Measurements from ENCODE around the gene SH3RF3.
A peak's percentile ranks its signal among the peaks of the same experiment; 100 is the strongest.
"Not testable (repeated sequence)": the region's sequence is repeated elsewhere in the genome, so short reads cannot be mapped to it uniquely, and the experiment has no call there.

The SH3RF3 gene

DNA sequence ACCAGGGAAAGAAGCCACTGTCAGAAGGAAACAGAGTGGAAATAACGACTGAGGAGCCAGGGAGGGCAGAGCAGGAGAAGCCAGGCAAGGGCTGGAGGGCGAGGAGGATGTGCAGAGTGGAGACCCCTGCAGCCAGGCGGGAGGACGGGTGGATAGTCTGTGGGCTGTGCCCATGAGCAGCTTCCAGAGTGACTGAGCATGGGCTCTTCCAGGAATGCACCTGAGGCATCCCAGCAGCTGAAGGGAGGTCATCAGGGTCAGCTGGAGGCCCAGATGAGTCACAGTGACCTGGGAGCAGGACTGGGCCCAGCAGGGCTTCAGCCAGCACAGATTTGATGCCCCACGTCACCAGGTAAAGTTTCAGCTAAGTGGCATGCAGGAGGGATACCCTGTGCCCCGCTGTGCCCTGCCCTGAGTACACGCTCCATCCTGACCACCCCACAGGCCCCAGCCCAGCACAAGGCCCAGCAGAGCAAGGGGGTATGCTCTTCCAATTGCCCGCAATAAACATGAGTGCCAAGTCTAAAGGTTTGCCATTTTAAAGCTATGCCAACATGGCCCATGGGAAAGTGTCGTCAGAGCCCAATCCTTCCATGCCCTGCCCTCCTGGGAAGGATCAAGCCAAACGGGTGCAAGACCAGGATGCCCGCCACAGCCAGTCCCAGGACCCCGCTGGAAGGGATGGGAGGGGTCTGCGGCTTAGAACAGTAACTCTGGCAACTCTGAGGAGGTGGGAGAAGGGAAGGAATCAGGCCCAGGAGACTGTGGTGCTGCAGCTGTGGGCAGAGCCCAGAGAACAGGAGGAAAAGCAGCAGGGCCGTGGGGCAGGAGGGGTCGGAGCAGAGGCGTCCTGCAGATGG, 399.1 kb downstream of the SH3RF3 start:
- no peak for DNase-seq (ENCODE audit: low read depth)

DNA sequence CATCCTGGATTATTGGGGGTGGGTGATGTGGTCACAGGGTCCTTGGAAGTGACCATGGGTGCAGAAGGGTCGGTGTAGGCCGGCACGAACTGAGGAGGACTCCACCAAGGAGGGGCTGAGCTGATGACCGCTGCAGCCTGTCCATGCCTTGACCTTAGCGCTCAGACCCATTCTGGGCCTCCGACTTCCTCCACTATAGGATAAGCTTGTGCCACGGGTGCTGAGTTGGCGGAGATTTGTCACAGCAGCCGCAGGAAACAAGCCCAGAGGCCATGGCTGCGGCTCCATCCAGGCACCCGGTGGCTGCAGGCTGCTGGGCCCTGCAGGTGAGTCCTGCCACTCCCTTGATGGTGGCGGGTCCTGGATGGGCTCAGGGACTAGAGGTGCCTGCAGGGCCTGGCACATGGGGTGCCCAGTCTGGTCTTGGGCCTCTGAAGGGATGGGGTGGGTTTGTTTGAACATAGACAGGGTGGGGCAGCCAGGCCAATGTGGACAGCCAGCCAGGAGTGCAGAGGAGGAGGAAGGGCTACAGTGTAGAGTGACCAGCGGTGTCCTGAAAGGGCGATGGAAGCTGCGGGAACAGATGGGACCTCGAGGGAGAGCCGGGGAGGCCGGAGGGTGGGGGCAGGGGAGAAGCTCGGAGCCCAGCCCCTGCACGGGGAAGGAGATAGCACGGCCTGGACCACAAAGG, 400.0 kb downstream of the SH3RF3 start:
- no peak for DNase-seq (ENCODE audit: low read depth)

DNA sequence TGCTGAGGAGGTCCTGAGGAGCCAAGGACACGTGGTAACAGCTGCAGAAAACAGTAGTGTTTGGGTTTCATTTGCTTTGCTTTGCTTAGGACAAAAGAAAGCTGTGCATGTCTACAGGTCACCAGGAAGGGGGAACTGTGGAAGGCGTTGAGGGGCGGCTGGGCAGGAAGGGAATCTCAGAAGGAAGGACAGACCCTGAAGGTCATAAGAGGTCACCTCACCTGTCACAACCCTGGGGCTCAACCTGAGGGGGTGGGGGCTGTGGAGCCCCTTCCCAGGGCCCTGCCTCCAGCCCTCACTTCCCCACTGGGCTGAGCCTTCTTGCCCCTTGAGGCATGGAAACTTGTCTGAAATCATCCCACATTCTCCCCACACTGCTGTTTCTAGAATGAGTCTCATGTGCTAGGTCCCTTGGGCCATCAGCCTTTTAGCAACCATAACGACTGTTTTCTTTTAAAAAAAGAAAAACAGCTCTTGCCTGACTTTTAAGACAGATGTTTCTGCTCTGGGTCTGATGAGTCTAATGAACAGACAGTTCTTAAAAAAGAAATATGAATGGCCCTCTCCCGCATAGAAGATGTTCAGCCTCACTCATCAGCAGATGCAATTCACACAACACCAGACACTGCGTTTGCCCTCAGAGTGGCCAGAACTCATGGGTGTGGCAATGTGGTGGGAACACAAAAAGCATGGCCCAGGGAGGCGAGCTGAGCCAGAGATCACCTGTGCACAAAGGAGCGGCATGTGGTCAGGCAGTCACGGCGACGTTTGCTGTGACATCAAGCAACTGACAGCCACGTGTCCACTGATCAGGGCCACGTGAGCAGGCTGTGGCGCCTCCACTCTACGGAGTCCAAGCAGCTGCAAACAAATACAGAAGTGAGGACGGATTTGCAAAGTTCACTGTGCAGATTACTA, 400.8 kb downstream of the SH3RF3 start:
- no peak for DNase-seq (ENCODE audit: low read depth)

DNA sequence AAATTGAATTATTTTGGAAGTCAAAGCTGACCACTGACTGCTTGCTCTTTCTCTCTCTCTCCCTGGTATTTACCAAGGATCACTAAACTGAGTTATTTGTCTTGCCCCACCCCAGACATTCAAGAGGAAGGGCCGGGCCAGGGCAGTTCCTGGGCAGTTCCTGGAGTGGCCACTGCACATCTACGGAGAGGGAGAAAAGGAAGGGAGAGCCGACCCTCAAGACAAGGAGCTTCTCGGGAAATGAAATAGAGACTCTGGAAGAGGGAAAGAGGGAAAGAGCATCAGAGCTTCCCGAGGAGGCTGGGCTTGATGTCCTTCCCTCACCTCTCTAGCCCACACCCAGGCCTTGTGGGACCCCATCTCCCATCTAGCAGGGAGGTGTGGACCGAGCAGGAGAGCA, 401.7 kb downstream of the SH3RF3 start:
- DNase-seq (ENCODE audit: low read depth), result no peak

DNA sequence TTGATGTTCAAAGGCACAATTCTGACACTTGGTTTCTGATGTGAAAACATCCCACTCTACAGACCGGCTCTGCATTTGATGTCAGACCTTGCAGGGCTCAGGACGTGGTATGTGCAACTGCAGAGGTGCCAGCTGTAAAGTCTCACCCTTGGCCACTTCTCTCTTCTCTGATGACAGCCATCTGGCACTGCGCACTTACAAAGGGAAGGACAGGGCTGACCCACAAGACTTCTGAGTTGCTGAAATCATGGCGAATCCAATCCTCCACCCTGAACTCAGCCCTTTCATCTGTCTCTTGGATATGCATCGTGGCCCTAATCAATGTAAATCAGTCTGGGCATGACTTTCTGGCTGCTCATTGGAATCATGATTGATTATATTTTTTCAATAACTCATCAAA, 402.2 kb downstream of the SH3RF3 start:
- DNase-seq (ENCODE audit: low read depth), result no peak

DNA sequence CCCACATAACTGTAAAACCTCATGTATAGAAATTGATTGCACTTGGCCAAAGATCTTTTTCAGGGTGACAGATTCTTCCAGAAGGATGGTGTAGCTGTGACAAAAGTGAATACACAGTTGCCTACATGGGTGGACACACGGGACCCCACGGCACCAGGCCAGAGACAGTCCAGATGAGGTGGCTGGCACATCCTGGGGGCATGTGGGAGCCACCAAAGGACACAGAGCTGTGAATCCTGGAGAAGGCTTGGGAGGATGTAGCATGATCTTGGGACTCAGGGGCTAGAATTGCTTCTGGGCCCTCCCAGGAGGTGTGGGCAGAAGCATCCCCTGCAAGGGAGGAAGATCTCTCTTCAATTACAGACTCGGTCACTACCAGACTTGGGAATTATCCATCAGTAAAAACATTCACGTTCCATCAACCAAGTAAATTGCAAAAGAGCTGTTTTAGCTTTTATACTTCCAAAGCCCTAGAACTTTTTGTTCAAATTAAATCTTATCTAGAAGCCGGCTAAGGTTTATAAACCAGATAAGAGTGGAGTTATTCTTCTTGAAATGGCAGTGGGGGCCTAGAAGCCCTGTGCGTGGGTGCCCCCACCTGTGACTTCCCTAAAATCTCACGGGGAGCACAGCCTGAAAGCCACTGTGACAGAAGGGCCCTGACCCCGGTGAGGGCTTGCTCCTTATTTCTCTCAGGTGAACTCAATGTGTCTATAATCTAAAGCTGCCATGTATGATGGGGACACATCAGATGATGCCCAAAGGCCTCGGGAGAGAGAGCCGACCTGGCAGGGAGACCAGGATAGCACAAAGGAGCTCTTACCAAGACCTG, 403.1 kb downstream of the SH3RF3 start:
- no peak for DNase-seq (ENCODE audit: low read depth)

DNA sequence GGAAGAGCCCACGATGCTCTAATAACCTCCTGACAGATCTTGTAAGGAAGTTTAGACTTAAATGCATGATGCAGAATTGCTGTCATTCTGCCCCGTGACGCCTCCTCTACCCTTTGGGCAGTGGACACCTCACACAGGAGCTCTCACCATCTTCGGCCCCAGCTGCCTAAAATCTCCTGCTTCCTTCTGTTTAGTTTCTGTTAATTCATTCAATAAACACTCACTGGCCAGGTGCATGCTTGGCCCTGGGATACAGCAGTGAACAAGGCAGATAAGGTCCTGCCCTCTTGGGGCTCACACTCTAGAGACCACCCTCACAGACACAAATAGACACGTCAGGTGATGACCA, 403.7 kb downstream of the SH3RF3 start:
- DNase-seq (ENCODE audit: low read depth), result no peak

DNA sequence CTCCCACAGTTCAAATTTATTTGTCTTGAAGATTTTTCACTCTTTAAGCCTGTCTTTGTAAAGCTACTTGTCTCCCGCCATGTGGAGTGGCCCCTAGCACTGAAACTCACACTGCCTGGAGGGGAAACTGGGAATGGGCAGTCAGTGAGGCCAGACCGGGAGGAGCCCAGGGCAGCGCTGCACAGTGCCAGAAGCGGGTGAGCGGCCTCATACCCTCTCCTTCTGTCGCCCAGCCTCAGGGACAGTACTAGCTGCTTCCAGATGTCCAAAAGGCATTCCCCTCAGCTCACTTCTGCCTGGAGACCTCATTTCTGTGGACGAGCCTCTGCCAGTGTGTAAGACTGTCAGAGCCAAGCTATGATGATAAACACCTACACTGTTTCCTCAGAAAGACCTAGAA, 404.8 kb downstream of the SH3RF3 start:
- DNase-seq (ENCODE audit: low read depth), result no peak

DNA sequence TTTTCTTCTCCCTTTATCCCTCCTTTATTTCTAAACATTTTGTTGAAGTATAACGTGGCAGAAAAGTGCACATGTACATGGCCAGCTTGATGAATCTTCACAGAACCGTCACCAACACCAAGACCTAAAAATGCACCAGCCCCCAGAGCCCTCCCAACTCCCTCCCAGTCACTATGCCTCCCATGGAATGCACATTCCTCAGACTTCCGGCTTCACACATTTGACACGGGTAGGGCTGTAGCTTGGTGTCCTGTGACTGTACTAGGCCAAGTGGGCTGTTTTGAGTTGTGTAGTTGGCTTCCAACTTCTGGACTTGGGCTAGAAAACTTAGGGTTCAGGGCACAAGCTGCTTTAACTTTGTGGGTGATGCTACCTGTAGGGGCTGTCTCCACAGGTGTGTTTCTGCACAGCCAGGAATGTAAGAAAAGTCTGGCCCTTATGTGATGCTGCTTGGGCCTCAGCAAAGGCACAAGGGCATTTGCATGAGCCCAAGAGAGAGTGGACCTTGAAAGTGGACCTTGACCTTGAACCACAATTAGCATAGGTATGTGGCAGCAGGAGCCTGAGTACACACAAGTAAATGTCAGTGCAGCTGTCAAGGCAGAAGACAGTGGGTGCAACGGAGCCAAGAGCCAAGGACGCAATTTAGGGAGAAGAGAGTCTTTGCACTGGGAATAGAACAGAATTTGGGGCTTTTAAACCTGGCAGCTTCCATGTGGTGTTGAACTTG, 406.4 kb downstream of the SH3RF3 start:
- no peak for DNase-seq (ENCODE audit: low read depth)

DNA sequence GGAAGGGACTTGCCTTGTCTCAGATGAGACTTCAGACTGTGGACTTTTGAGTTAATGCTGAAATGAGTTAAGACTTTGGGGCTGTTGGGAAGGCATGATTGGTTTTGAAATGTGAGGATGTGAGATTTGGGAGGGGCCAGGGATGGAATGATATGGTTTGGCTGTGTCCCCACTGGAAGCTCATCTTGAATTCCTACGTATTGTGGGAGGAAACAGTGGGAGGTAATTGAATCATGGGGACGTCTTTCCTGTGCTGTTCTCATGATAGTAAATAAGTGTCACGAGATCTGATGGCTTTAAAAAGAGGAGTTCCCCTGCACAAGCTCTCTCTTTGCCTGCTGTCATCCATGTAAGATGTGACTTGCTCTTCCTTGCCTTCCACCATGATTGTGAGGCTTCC, 407.6 kb downstream of the SH3RF3 start:
- DNase-seq (ENCODE audit: low read depth), result not testable (repeated sequence)

DNA sequence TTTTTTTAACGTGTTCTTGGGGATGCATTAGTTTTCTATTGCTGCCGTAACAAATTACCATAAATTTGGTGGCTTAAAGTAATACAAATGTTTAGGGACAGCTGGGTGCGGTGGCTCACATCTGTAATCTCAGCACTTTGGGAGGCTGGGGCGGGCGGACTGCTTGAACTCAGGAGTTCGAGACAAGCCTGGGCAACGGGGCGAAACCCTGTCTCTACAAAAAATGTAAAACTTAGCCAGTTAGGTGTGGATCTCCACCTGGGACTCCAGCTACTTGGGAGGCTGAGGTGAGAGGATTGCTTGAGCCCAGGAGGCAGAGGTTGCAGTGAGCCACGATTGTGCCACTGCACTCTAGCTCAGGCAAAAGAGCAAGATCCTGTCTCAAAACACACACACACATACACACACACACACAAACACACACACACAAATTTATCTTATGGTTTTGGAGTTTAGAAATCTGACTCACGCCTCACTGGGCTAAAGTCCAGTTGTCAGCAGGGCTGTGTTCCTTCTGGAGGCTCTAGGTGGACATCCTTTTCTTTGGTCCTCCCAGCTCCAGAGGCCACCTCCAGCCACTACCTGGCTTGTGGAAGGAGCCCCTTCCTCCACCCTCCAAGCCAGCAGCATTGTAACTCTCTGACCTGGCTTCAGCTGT, 408.7 kb downstream of the SH3RF3 start:
- no peak for DNase-seq (ENCODE audit: low read depth)

DNA sequence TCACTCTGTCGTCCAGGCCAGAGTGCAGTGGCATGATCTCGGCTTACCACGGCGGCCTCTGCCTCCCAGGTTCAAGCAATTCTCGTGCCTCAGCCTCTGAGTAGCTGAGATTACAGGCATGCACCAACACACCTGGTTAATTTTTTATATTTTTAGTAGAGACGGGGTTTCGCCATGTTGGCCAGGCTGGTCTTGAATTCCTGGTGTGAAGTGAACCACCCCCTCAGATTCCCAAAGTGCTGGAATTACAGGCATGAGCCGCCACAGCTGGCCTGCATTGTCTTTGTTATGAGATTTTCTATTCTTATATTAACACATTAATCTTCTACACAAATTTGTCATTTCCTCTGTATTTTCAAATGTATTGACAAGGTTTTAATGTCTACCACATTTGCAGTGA, 409.5 kb downstream of the SH3RF3 start:
- DNase-seq (ENCODE audit: low read depth), result no peak

DNA sequence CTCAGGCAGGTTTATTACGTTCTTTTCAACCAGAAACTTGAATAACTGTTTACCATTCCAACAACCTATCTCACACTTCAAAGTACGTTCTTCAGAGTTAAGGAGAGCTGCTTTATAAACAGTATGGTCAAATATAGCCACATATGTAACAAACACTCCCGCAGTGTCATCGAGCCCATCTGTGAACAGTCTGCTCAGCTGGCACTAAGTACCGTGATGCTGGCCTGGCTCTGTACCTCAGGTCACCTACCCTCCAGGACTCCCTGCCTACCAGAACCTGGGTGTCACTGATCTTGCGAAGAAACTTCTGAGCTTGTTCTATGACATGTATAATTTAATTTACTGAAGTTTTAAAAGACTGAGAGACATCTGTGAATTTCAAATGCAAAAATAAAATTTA, 413.4 kb downstream of the SH3RF3 start:
- DNase-seq (ENCODE audit: low read depth), result no peak

DNA sequence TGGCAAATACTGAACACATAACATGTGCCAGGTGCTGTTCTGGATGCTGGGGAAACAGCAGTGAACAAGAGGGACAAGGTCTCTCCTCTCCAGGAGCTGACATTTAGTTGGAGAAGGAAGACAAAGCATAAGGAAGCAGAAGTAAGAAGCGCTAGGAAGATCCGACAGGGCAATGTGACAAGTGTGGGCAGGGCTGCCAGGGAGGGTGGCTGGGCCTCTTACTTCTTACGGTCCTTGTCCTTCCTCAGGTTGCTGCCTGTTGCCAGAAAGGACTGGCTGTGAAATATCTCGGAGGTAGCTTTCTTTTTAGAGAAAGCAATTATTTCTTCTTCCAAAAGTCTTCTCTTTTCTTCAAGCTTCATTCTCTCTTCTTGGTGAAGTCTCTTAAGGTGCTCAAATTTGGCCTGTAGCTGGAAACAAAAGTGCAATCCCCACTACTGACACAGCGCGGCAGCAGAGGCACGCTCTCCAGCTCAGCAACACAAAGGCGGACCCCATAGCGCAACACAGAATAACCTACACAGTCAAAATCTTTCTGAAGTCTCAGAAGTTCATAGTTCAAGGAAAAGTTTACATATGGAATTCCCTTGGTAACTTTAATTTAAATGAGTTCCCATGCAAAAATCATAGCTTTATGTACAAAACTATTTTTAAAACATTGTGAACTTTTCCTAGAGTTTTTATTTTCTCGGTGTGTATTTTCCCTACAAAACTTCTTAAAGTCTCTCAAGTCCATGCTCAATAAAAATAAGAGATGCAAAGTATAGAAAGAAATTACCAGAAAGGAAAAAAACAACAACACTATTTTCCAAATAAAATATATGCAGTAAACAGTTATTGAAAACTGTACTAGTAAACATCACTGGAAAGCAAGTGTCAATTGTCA, 417.1 kb downstream of the SH3RF3 start:
- peak; percentile 73 for DNase-seq (ENCODE audit: low read depth)

DNA sequence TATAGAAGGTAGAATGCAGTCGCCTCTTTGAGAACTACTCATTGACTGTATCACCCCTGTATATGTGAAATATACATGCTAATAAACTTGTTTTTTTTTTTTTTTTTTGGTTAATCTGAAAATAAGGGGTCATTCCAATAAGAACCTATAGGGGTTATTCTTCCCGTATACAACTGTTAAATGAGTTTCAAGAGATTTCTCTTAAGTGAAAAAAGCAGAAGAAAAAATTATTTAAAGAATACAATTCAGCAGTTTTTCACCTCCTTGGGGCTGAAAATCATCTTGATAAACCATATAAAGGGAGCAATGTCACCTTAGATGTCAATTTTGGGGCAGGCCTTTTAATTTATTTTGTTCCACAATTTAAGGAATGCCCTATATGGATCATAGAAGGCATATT, 418.3 kb downstream of the SH3RF3 start:
- no peak for DNase-seq (ENCODE audit: low read depth)

DNA sequence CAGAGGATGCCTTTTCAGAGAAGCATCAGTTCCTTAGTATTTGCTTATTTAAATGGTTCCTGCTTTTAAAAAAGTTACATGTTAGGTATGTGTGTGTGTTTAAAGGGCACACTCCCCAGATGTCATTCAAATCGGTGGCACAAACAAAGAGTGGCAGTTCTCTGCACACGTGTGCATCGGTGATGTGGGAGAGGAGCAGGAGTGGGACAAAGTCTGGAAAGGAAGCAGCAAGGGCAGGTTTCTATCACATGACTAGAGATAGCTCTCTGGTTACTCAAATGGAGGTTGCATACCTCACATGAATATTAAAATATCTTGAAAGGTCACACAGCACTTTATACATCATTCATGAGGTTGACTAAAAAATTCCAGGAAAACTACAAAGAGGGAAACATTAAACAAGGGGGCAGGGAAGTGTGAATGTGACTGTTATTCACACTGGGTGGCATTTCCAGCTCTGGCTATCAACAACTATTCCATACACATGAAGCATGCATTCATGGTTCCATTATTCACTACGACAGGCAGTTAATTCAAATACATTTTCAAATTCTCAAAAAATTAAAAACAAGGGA, 420.1 kb downstream of the SH3RF3 start:
- DNase-seq (ENCODE audit: low read depth), result no peak

All from ELR (cell line).